ENCODE data around the gene HSD17B11. TPM values are rescaled to one million over a fixed set of nuclear protein-coding genes. Genes with fewer than 3 reads are reported as not detected.
A peak's percentile ranks its signal among the peaks of the same experiment; 100 is the strongest.
"Not testable (repeated sequence)": the region's sequence is repeated elsewhere in the genome, so short reads cannot be mapped to it uniquely, and the experiment has no call there.

The HSD17B11 gene
- total and polyA plus RNA-seq, 8 donors: 20.0 to 53.5 (median 34.8) TPM

DNA sequence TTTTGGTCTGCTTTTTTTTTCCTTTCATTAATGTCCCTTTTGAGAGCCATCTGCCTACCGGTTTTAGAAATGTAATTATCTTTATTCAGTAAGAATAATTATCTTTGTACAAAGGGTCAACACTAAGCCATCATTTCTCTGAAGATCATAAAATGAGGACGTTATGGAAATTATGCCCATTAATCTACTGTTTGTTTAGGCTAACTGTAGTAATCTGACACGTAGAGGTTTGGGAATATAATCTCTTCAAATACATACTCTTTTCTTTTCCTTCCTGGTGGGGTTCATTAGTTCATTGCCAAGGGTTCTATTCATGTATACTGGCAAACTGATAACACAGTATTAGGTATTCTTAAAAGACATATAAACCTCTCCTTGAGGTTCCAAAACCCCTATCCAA lies 64.5 kb downstream of the HSD17B11 start:
- TF ChIP-seq, protein P1, sequence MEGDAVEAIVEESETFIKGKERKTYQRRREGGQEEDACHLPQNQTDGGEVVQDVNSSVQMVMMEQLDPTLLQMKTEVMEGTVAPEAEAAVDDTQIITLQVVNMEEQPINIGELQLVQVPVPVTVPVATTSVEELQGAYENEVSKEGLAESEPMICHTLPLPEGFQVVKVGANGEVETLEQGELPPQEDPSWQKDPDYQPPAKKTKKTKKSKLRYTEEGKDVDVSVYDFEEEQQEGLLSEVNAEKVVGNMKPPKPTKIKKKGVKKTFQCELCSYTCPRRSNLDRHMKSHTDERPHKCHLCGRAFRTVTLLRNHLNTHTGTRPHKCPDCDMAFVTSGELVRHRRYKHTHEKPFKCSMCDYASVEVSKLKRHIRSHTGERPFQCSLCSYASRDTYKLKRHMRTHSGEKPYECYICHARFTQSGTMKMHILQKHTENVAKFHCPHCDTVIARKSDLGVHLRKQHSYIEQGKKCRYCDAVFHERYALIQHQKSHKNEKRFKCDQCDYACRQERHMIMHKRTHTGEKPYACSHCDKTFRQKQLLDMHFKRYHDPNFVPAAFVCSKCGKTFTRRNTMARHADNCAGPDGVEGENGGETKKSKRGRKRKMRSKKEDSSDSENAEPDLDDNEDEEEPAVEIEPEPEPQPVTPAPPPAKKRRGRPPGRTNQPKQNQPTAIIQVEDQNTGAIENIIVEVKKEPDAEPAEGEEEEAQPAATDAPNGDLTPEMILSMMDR (IDR thresholded peaks at IDR 0.05): no peak
- no peak for FAIRE-seq
- H3K27me3 ChIP-seq: no peaks in the 10 kb centered on the region
- intact Hi-C loops (cut with DNase I): no loop called here
- no peaks in the 10 kb centered on the region for H3K9me3 ChIP-seq
- H3K36me3 ChIP-seq: no peaks in the 10 kb centered on the region
- ATAC-seq: no peak
- no peaks in the 10 kb centered on the region for H3K4me1 ChIP-seq
- DNase-seq: no peak
- no peak overlapping the region for H3K27ac ChIP-seq
- 50 to 54% methylated on average over 3 of the region's 3 CpGs for WGBS, 2 donors
- H3K4me3 ChIP-seq: no peak overlapping the region

DNA sequence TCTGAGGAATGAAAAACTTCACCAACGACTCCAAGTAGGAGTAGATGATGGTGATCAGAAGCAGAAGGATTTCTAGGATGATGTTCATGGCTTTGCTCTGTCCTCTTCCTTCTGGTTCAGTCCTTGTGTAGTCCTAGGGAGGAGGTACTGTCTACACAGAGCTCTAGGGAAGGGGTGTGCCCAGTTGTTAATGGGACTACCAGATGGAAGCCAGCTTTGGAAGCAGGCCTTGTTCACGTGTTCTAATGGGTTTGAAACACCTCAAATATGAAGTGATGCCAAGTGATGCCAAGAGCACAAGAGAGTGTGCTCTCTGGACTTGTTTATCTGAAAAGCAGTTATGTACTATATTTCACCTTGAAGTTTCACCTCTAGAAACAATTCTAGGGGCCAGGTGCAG lies 68.2 kb downstream of the HSD17B11 start, which contains the start of gene HSD17B13:
Gene HSD17B13 (minus strand): TSS at position 129 of the 400 bp plus-strand sequence. CDS start 41 bp downstream, at position 88.
- WGBS, 2 donors: 51 to 56% methylated on average over 2 of the region's 2 CpGs
- no peak for ATAC-seq
- intact Hi-C loops (cut with DNase I): no loop called here

DNA sequence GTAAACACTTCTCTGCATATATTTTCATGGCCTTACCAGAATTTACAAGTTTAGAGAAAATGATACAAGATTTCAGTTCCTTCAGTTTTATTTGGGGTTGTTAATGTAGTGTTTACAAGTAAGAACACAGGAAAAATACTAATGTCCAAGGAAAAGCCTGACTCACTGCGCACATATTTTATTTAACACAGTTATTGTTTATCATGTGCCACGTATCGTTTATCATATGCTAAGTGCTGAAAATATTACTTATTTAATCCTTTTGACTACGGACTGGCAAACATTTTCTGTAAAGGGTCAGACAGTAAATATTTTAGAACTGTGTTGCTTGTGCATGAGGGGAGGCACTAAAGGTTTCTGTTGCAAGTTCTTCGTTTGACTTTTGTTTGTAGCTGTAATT lies 69.1 kb downstream of the HSD17B11 start:
- no peak for ATAC-seq
- peaks cover 0 to 6% (median 0%) of the 10 kb centered on the region in 3 donors for H3K4me1 ChIP-seq
- no peaks in the 10 kb centered on the region for H3K27me3 ChIP-seq
- no peak overlapping the region for H3K27ac ChIP-seq
- intact Hi-C loops (cut with DNase I): no loop called here
- WGBS, 2 donors: 70 to 83% methylated on average over 5 of the region's 5 CpGs
- H3K4me3 ChIP-seq: no peak overlapping the region
- FAIRE-seq: no peak
- H3K36me3 ChIP-seq: no peaks in the 10 kb centered on the region
- no peak for DNase-seq
- H3K9me3 ChIP-seq: no peaks in the 10 kb centered on the region
- TF ChIP-seq, protein P1 (IDR thresholded peaks at IDR 0.05): no peak

More for the DNA sequence above, 68.2 kb downstream of the HSD17B11 start, which contains the start of gene HSD17B13:
- no peaks in the 10 kb centered on the region for H3K9me3 ChIP-seq
- H3K36me3 ChIP-seq: no peaks in the 10 kb centered on the region
- no peak within 1 kb of the TSS for H3K4me3 ChIP-seq
- no peak within 1 kb of the TSS for H3K27ac ChIP-seq
- H3K27me3 ChIP-seq: no peaks in the 10 kb centered on the region
- peaks cover 0 to 5% (median 0%) of the 10 kb centered on the region in 3 donors for H3K4me1 ChIP-seq
- no peak for DNase-seq
- FAIRE-seq: no peak
- TF ChIP-seq, protein P1 (IDR thresholded peaks at IDR 0.05): no peak

DNA sequence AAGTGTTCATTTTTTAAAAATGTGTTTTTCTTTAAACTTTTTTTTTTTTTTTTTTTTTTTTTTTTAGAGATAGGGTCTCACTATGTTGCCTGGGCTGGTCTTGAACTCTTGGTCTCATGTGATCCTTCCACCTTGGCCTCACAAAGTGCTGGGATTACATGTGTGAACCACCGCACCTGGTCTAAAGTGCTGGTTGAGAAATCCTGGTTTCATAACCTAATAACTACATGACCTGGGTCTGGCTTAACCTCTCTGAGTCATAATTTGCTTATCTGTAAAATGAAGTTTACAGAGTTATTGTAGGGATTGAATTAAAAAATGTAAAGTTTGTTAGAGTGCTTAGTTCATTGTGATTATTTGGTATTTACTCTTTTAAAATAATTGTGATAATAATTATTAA lies 73.5 kb downstream of the HSD17B11 start:
- TF ChIP-seq, protein P1 (IDR thresholded peaks at IDR 0.05): no peak
- no peak overlapping the region for H3K4me3 ChIP-seq
- WGBS, 2 donors: 55 to 63% methylated on average over 1 of the region's 1 CpG
- H3K4me1 ChIP-seq: peaks cover 0 to 16% (median 3%) of the 10 kb centered on the region in 3 donors
- no peaks in the 10 kb centered on the region for H3K27me3 ChIP-seq
- H3K27ac ChIP-seq: peak overlapping the region in 2 of 4 donors; percentile 27 to 45
- no peak for FAIRE-seq
- no peaks in the 10 kb centered on the region for H3K9me3 ChIP-seq
- peak in 4 of 6 donors; percentile 67 to 85 (median 80) for DNase-seq
- intact Hi-C loops (cut with DNase I): no loop called here
- peak; percentile 84 to 94 (median 89) for ATAC-seq
- H3K36me3 ChIP-seq: no peaks in the 10 kb centered on the region

DNA sequence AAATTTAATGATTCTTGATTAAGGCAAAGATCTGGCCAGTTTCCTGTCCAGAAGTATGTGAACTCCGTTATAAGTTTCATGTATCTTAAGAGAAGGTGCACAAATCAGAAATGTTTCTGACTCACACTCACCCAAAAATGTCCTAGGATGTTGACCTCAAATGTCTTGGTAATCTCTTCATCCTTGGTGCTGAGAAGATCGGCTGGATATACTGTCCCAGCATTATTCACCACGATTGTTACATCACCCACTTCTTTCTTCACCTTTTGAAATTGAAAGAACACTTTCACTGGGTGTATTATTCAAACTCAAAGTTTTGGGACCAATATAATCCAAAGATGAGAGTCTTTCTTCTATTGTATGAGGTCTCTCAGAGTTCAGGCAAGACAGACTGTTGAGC lies 74.0 kb downstream of the HSD17B11 start:
- H3K4me3 ChIP-seq: no peak overlapping the region
- FAIRE-seq (no peak), ATAC-seq (no peak), DNase-seq (no peak)
- intact Hi-C loops (cut with DNase I): no loop called here
- H3K9me3 ChIP-seq: no peaks in the 10 kb centered on the region
- H3K36me3 ChIP-seq: no peaks in the 10 kb centered on the region
- peaks cover 0 to 16% (median 3%) of the 10 kb centered on the region in 3 donors for H3K4me1 ChIP-seq
- peak overlapping the region in 1 of 4 donors; percentile 27 for H3K27ac ChIP-seq
- TF ChIP-seq, protein P1 (IDR thresholded peaks at IDR 0.05): no peak
- H3K27me3 ChIP-seq: no peaks in the 10 kb centered on the region
- WGBS, 2 donors: 92 to 96% methylated on average over 3 of the region's 3 CpGs

DNA sequence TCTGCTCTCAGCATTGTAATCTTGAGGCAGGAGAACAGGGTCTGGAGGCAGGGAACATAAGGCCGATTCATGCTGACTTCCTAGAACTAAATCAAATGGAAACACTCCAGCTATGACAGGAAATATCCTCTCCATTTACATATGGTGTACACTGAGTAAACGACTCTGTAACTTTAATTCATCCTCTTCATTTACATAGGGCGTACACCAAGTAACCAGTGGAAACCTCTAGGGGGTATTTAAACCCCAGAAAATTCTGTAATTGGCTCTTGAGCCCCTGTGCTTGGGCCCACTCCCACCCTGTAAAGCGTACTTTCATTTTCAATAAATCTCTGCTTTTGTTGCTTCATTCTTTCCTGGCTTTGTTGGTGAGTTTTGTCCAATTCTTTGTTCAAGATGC lies 76.0 kb downstream of the HSD17B11 start:
- intact Hi-C loops (cut with DNase I); DNase-seq; H3K27me3 ChIP-seq; ATAC-seq; H3K36me3 ChIP-seq; H3K9me3 ChIP-seq; FAIRE-seq; H3K4me3 ChIP-seq: not testable (repeated sequence)
- Histone ChIP-seq H3K4me1 (peaks cover 0 to 16% (median 3%) of the 10 kb centered on the region in 3 donors), H3K27ac (peak overlapping the region; percentile 4 to 86 (median 40))
- 61 to 62% methylated on average over 4 of the region's 4 CpGs for WGBS, 2 donors
